Astrocyte of the spinal cord (primary cell): Measurements from ENCODE around the gene ADAMTS12.
"Not testable (repeated sequence)": the region's sequence is repeated elsewhere in the genome, so short reads cannot be mapped to it uniquely, and the experiment has no call there.

ENCODE experiments used
- DNase-seq: peaks from one replicate; pipeline ENCODE4 v3.0.0; 2011; ENCODE audit warnings: low read depth, low spot score
- H3K4me3 ChIP-seq: 2 replicates; pipeline ENCODE4 v1.5.1; 2011; ENCODE audit warnings: low read depth, mild to moderate bottlenecking, low read length, moderate library complexity
- CTCF ChIP-seq: IDR thresholded peaks from 2 replicates; pipeline ENCODE4 v1.5.1; 2012; ENCODE audit warnings: low read depth, mild to moderate bottlenecking, low read length, inconsistent platforms
- in situ Hi-C: cut with HindIII; loops from 2 replicates; pipeline ENCODE4 v1.10.0; 2017; ENCODE audit warnings: low sequenced_read_pairs

ADAMTS12 gene

GRCh38 chr5:33929925-33930690, 38.3 kb upstream of the ADAMTS12 start:
- H3K4me3 ChIP-seq = no peak overlapping the region
- in situ Hi-C loops = no loop called here
- no peak for TF ChIP-seq CTCF
- DNase-seq = no peak

- in situ Hi-C loops = no loop called here
- DNase-seq = no peak
- H3K4me3 ChIP-seq = no peak overlapping the region
- no peak for TF ChIP-seq CTCF
Measured at GRCh38 chr5:33928283-33928682, 36.5 kb upstream of the ADAMTS12 start.

GRCh38 chr5:33927685-33928084, 35.9 kb upstream of the ADAMTS12 start:
- no peak for DNase-seq
- no peak overlapping the region for H3K4me3 ChIP-seq
- TF ChIP-seq CTCF = no peak
- in situ Hi-C loops = no loop called here

- DNase-seq = no peak
- TF ChIP-seq CTCF = no peak
- in situ Hi-C loops = no loop called here
- H3K4me3 ChIP-seq = no peak overlapping the region
Measured at GRCh38 chr5:33925278-33925677, 33.5 kb upstream of the ADAMTS12 start.

- H3K4me3 ChIP-seq = no peak overlapping the region
- no peak for TF ChIP-seq CTCF
- in situ Hi-C loops = no loop called here
- no peak for DNase-seq
Measured at GRCh38 chr5:33921002-33921401, 29.2 kb upstream of the ADAMTS12 start.

- H3K4me3 ChIP-seq, in situ Hi-C loops, DNase-seq: not testable (repeated sequence)
Measured at GRCh38 chr5:33914844-33915243, 23.1 kb upstream of the ADAMTS12 start.

- H3K4me3 ChIP-seq, in situ Hi-C loops, DNase-seq: not testable (repeated sequence)
Measured at GRCh38 chr5:33906248-33906647, 14.5 kb upstream of the ADAMTS12 start.

- TF ChIP-seq CTCF = no peak
- DNase-seq = no peak
- in situ Hi-C loops = no loop called here
Measured at GRCh38 chr5:33905381-33905780, 13.6 kb upstream of the ADAMTS12 start.

More at GRCh38 chr5:33905381-33905780, 13.6 kb upstream of the ADAMTS12 start:
- H3K4me3 ChIP-seq = no peak overlapping the region
